Body of pancreas (tissue), 4 donors: ENCODE data around the gene HJURP.

Experiments
- POLR2A ChIP-seq, 3 donors: fragments of 450-650 bp; IDR thresholded peaks; one replicate each; pipeline ENCODE4 v1.6.1; 2016; ENCODE audit warnings: antibody characterized with exemption in 3 of 3, mild to moderate bottlenecking in 2 of 3
- TF ChIP-seq, protein P1 (sequence below), 7 experiments: fragments of 450-650 bp in 4 of 7; fragments of 200-600 bp in 3 of 7; sonication (generic) in 3 of 7; IDR thresholded peaks; one replicate each; pipeline ENCODE4 v1.5.1; 2016 to 2019; ENCODE audit warnings: antibody characterized with exemption in 7 of 7

DNA sequence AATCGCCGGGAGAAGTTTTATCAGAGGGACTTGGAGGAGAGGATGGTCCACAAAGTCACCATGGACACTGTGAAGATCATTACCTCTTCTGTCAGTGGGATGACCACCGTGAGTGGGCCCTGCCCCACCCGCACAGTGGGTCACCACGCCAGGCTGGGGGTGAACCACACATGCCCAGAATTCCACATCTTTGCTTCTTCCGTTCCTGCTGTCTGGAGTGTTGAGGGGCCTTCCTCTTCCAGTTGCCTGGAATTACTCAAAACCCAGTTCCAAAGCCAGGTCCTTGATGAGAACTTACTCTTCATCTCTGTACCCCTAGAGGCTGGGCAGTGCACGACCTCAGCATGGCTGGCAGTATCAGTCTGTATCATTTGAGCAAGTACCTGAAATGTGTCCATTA, 54.1 kb downstream of the HJURP start:
- TF ChIP-seq, protein P1, sequence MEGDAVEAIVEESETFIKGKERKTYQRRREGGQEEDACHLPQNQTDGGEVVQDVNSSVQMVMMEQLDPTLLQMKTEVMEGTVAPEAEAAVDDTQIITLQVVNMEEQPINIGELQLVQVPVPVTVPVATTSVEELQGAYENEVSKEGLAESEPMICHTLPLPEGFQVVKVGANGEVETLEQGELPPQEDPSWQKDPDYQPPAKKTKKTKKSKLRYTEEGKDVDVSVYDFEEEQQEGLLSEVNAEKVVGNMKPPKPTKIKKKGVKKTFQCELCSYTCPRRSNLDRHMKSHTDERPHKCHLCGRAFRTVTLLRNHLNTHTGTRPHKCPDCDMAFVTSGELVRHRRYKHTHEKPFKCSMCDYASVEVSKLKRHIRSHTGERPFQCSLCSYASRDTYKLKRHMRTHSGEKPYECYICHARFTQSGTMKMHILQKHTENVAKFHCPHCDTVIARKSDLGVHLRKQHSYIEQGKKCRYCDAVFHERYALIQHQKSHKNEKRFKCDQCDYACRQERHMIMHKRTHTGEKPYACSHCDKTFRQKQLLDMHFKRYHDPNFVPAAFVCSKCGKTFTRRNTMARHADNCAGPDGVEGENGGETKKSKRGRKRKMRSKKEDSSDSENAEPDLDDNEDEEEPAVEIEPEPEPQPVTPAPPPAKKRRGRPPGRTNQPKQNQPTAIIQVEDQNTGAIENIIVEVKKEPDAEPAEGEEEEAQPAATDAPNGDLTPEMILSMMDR (IDR thresholded peaks at IDR 0.05) = no peak
- no peak for TF ChIP-seq POLR2A (IDR thresholded peaks at IDR 0.05)
